ENCODE data around the gene SYT8. TPM values are rescaled to one million over a fixed set of nuclear protein-coding genes. Genes with fewer than 3 reads are reported as not detected.

The SYT8 gene
- total and polyA plus RNA-seq, 2 experiments from 2014 or later = not detected

GRCh38 chr11:1826552-1827094 lies 8.2 kb upstream of the SYT8 start:
- no peaks in the 10 kb centered on the region for H3K79me2 ChIP-seq (replicated peaks; ENCODE audit: insufficient read depth)
- no peaks in the 10 kb centered on the region for H3K36me3 Mint-ChIP-seq (ENCODE audit: low read depth)
- DNase-seq (ENCODE audit: low spot score) = peak; percentile 63
- H3K27ac Mint-ChIP-seq = no peak overlapping the region
- H3K4me3 Mint-ChIP-seq = no peak overlapping the region
- peak; percentile 34 for ATAC-seq
- H3K4me1 Mint-ChIP-seq = no peaks in the 10 kb centered on the region
- no peaks in the 10 kb centered on the region for H3F3A ChIP-seq (replicated peaks; ENCODE audit: low read depth)
- peaks cover 11% of the 10 kb centered on the region for H3K27me3 Mint-ChIP-seq (ENCODE audit: insufficient read depth, low read depth, poor library complexity)
- no peaks in the 10 kb centered on the region for H3K27me3 ChIP-seq (ENCODE audit: insufficient read depth)
- no peaks in the 10 kb centered on the region for H4K20me1 ChIP-seq (replicated peaks; ENCODE audit: insufficient read depth)
- H3K4me1 ChIP-seq (ENCODE audit: insufficient read depth) = no peaks in the 10 kb centered on the region
- no peak overlapping the region for H2AFZ ChIP-seq
- no peaks in the 10 kb centered on the region for H3K36me3 ChIP-seq (ENCODE audit: insufficient read depth)
- no peaks in the 10 kb centered on the region; the same call in 2 of the 3 replicates for H3K9me3 Mint-ChIP-seq
- no peak overlapping the region for H3K4me2 ChIP-seq
- no peak overlapping the region for H3K4me3 ChIP-seq
- H3K27ac ChIP-seq (ENCODE audit: low read depth) = no peak overlapping the region
- H3K9me2 ChIP-seq (ENCODE audit: insufficient read depth) = no peaks in the 10 kb centered on the region
- TF ChIP-seq ETS1 (IDR thresholded peaks at IDR 0.05) (no peak), NANOG (IDR thresholded peaks at IDR 0.05; ENCODE audit: borderline replicate concordance) (no peak), ZNF331 (CRISPR knock-in tag; IDR thresholded peaks at IDR 0.05; ENCODE audit: low read depth) (no peak), CTCF (conservative IDR thresholded peaks at IDR 0.05; ENCODE audit: low read depth in 2 of 2) (peak; percentile 36 to 59)

GRCh38 chr11:1827095-1827813 lies 7.5 kb upstream of the SYT8 start:
- Histone ChIP-seq H3K27ac (ENCODE audit: low read depth) (no peak overlapping the region), H3K36me3 (ENCODE audit: insufficient read depth) (no peaks in the 10 kb centered on the region), H3K4me1 (ENCODE audit: insufficient read depth) (no peaks in the 10 kb centered on the region), H3K9me2 (ENCODE audit: insufficient read depth) (no peaks in the 10 kb centered on the region), H2AFZ (no peak overlapping the region), H3K79me2 (replicated peaks; ENCODE audit: insufficient read depth) (no peaks in the 10 kb centered on the region), H3K27me3 (ENCODE audit: insufficient read depth) (no peaks in the 10 kb centered on the region), H3K4me3 (no peak overlapping the region), H4K20me1 (replicated peaks; ENCODE audit: insufficient read depth) (no peaks in the 10 kb centered on the region), H3K4me2 (no peak overlapping the region), H3F3A (replicated peaks; ENCODE audit: low read depth) (no peaks in the 10 kb centered on the region)
- Mint-ChIP-seq H3K36me3 (ENCODE audit: low read depth) (no peaks in the 10 kb centered on the region), H3K27ac (no peak overlapping the region), H3K27me3 (ENCODE audit: insufficient read depth, low read depth, poor library complexity) (peaks cover 15% of the 10 kb centered on the region), H3K4me1 (peaks cover 4% of the 10 kb centered on the region; the same call in 1 of the 3 replicates), H3K9me3 (no peaks in the 10 kb centered on the region), H3K4me3 (no peak overlapping the region)
- ATAC-seq (no peak), DNase-seq (ENCODE audit: low spot score) (no peak)
- TF ChIP-seq ETS1 (IDR thresholded peaks at IDR 0.05) (no peak), ZNF462 (CRISPR knock-in tag; IDR thresholded peaks at IDR 0.05) (no peak), STAT1 (IDR thresholded peaks at IDR 0.05; ENCODE audit: unreplicated experiment) (no peak), EZH2phosphoT487 (IDR thresholded peaks at IDR 0.05; ENCODE audit: unreplicated experiment) (no peak), POLR2AphosphoS5 (IDR thresholded peaks at IDR 0.05; ENCODE audit: low read depth) (no peak)

Measured in GM23338 (cell line).